ENCODE measurements around the gene ARHGAP24.

GRCh38 chr4:85715991-85716737, 241.2 kb downstream of the ARHGAP24 start:
- TF ChIP-seq, protein P1, sequence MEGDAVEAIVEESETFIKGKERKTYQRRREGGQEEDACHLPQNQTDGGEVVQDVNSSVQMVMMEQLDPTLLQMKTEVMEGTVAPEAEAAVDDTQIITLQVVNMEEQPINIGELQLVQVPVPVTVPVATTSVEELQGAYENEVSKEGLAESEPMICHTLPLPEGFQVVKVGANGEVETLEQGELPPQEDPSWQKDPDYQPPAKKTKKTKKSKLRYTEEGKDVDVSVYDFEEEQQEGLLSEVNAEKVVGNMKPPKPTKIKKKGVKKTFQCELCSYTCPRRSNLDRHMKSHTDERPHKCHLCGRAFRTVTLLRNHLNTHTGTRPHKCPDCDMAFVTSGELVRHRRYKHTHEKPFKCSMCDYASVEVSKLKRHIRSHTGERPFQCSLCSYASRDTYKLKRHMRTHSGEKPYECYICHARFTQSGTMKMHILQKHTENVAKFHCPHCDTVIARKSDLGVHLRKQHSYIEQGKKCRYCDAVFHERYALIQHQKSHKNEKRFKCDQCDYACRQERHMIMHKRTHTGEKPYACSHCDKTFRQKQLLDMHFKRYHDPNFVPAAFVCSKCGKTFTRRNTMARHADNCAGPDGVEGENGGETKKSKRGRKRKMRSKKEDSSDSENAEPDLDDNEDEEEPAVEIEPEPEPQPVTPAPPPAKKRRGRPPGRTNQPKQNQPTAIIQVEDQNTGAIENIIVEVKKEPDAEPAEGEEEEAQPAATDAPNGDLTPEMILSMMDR (IDR thresholded peaks at IDR 0.05 in 2 of 3, conservative IDR thresholded peaks at IDR 0.05 in 1 of 3; ENCODE audit: borderline replicate concordance in 1 of 3, insufficient read depth in 1 of 3, low read depth in 2 of 3, low read length in 2 of 3), result no peak
- no peak for TF ChIP-seq YY1 (IDR thresholded peaks at IDR 0.05; ENCODE audit: extremely low read depth, insufficient replicate concordance, low read depth, low read length)
- no peak for TF ChIP-seq REST (IDR thresholded peaks at IDR 0.05; ENCODE audit: low read depth)
- TF ChIP-seq POLR2A (IDR thresholded peaks at IDR 0.05; ENCODE audit: borderline replicate concordance, extremely low read depth, insufficient read depth, insufficient read length), result no peak
- TF ChIP-seq, protein P2, sequence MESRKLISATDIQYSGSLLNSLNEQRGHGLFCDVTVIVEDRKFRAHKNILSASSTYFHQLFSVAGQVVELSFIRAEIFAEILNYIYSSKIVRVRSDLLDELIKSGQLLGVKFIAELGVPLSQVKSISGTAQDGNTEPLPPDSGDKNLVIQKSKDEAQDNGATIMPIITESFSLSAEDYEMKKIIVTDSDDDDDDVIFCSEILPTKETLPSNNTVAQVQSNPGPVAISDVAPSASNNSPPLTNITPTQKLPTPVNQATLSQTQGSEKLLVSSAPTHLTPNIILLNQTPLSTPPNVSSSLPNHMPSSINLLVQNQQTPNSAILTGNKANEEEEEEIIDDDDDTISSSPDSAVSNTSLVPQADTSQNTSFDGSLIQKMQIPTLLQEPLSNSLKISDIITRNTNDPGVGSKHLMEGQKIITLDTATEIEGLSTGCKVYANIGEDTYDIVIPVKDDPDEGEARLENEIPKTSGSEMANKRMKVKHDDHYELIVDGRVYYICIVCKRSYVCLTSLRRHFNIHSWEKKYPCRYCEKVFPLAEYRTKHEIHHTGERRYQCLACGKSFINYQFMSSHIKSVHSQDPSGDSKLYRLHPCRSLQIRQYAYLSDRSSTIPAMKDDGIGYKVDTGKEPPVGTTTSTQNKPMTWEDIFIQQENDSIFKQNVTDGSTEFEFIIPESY (IDR thresholded peaks at IDR 0.05; ENCODE audit: extremely low read depth, insufficient replicate concordance, low read length), result no peak
- TF ChIP-seq SRF (IDR thresholded peaks at IDR 0.05; ENCODE audit: low read depth), result no peak
- TF ChIP-seq POLR2AphosphoS5 (IDR thresholded peaks at IDR 0.05; ENCODE audit: low read depth, low read length), result no peak
- no peak for TF ChIP-seq EGR1 (IDR thresholded peaks at IDR 0.05; ENCODE audit: low read depth)
- TF ChIP-seq EZH2 (IDR thresholded peaks at IDR 0.05), result no peak
- no peak for TF ChIP-seq SP1 (IDR thresholded peaks at IDR 0.05; ENCODE audit: low read depth)
